T-helper 17 cell (primary cell): ENCODE results near the gene EMC9. TPM values are rescaled to one million over a fixed set of nuclear protein-coding genes. Genes with fewer than 3 reads are reported as not detected.

Source experiments
- ATAC-seq: fragments of 150-1000 bp; cut with Tn5 transposase; 2 replicates; pipeline ENCODE4 v1.10.0; 2021; ENCODE audit warnings: mild to moderate bottlenecking, moderate library complexity
- DNase-seq, 3 donors: peaks; one replicate each; pipeline versions ENCODE4 v3.0.0 to v3.0.0-alpha.2; 2020 to 2021
- H3K9me3 ChIP-seq: one replicate; pipeline ENCODE4 v1.7.0; 2013; ENCODE audit warnings: low read length, mild to moderate bottlenecking; ENCODE audit not compliant: control insufficient read depth, poor library complexity, severe bottlenecking
- H3K27ac Mint-ChIP-seq: one replicate; pipeline ENCODE4 v1.8.0; 2022; ENCODE audit warnings: mild to moderate bottlenecking, moderate library complexity, mixed read lengths
- H3K27me3 Mint-ChIP-seq: one replicate; pipeline ENCODE4 v1.8.0; 2022; ENCODE audit warnings: mixed read lengths
- H3K36me3 Mint-ChIP-seq: one replicate; pipeline ENCODE4 v1.8.0; 2022; ENCODE audit warnings: low read depth, mixed read lengths
- H3K4me1 Mint-ChIP-seq: one replicate; pipeline ENCODE4 v1.8.0; 2022; ENCODE audit warnings: mild to moderate bottlenecking, mixed read lengths
- H3K4me3 Mint-ChIP-seq: one replicate; pipeline ENCODE4 v1.8.0; 2022; ENCODE audit warnings: mild to moderate bottlenecking, moderate library complexity, mixed read lengths
- total RNA-seq, 4 donors: library from RNA in 2 of 4; stranded (reverse) in 2 of 4; gene quantifications; one replicate each; pipeline ENCODE4 v1.2.3 and lab custom pipeline; 2022 to 2026

EMC9 gene
- total RNA-seq, 2 donors from 2014 or later: 8.3 to 9.7 TPM

- H3K9me3 ChIP-seq: no peaks in the 10 kb centered on the region
- Mint-ChIP-seq H3K27me3 (no peaks in the 10 kb centered on the region), H3K4me3 (peak overlapping the region; percentile 95), H3K4me1 (peaks cover 44% of the 10 kb centered on the region), H3K36me3 (no peaks in the 10 kb centered on the region), H3K27ac (peak overlapping the region; percentile 88)
- ATAC-seq (no peak), DNase-seq (no peak)
These were observed 4.5 kb downstream of the EMC9 start for GRCh38 chr14:24136684-24137528.

- no peaks in the 10 kb centered on the region for H3K27me3 Mint-ChIP-seq
- DNase-seq (peak; percentile 91 to 94 (median 94)), ATAC-seq (peak; percentile 98)
- no peaks in the 10 kb centered on the region for H3K36me3 Mint-ChIP-seq
- H3K4me1 Mint-ChIP-seq: peaks cover 44% of the 10 kb centered on the region
- peak within 1 kb of the TSS; percentile 88 for H3K27ac Mint-ChIP-seq
- H3K4me3 Mint-ChIP-seq: peak within 1 kb of the TSS; percentile 95
- no peaks in the 10 kb centered on the region for H3K9me3 ChIP-seq
These were observed 5.3 kb downstream of the EMC9 start, which contains the start of gene PSME1 for GRCh38 chr14:24135834-24136683. Gene PSME1, plus strand, starts transcription at chr14:24136194. Its CDS starts 69 bp downstream, at chr14:24136263.

GRCh38 chr14:24135584-24135833, 5.9 kb downstream of the EMC9 start:
- ATAC-seq: no peak
- peaks cover 41% of the 10 kb centered on the region for H3K4me1 Mint-ChIP-seq
- peaks cover under 1% of the 10 kb centered on the region for H3K36me3 Mint-ChIP-seq
- no peak for DNase-seq
- H3K27ac Mint-ChIP-seq: peak overlapping the region; percentile 86
- no peaks in the 10 kb centered on the region for H3K9me3 ChIP-seq
- H3K27me3 Mint-ChIP-seq: no peaks in the 10 kb centered on the region
- peak overlapping the region; percentile 95 for H3K4me3 Mint-ChIP-seq

GRCh38 chr14:24133735-24134134, 7.7 kb downstream of the EMC9 start:
- no peaks in the 10 kb centered on the region for H3K9me3 ChIP-seq
- DNase-seq: no peak
- Mint-ChIP-seq H3K4me1 (peaks cover 33% of the 10 kb centered on the region), H3K36me3 (peaks cover 2% of the 10 kb centered on the region), H3K27me3 (no peaks in the 10 kb centered on the region), H3K4me3 (no peak overlapping the region), H3K27ac (peak overlapping the region; percentile 85)
- no peak for ATAC-seq

GRCh38 chr14:24132976-24133375, 8.4 kb downstream of the EMC9 start:
- no peaks in the 10 kb centered on the region for H3K9me3 ChIP-seq
- Mint-ChIP-seq H3K27ac (peak overlapping the region; percentile 85), H3K4me3 (peak overlapping the region; percentile 70), H3K36me3 (peaks cover 2% of the 10 kb centered on the region), H3K4me1 (peaks cover 30% of the 10 kb centered on the region), H3K27me3 (no peaks in the 10 kb centered on the region)
- no peak for DNase-seq
- no peak for ATAC-seq

- H3K9me3 ChIP-seq: no peaks in the 10 kb centered on the region
- no peaks in the 10 kb centered on the region for H3K27me3 Mint-ChIP-seq
- H3K27ac Mint-ChIP-seq: peak overlapping the region; percentile 85
- peaks cover 28% of the 10 kb centered on the region for H3K4me1 Mint-ChIP-seq
- peak overlapping the region; percentile 70 for H3K4me3 Mint-ChIP-seq
- ATAC-seq (no peak), DNase-seq (no peak)
- H3K36me3 Mint-ChIP-seq: peaks cover 2% of the 10 kb centered on the region
These were observed 9.2 kb downstream of the EMC9 start for GRCh38 chr14:24132061-24132685.

- peaks cover 22% of the 10 kb centered on the region for H3K4me1 Mint-ChIP-seq
- H3K4me3 Mint-ChIP-seq: peak overlapping the region; percentile 58
- no peak overlapping the region for H3K27ac Mint-ChIP-seq
These were observed 9.8 kb downstream of the EMC9 start for GRCh38 chr14:24131549-24131966.

GRCh38 chr14:24130717-24131548, 10.5 kb downstream of the EMC9 start:
- Mint-ChIP-seq H3K27me3 (no peaks in the 10 kb centered on the region), H3K36me3 (peaks cover 2% of the 10 kb centered on the region), H3K4me3 (no peak overlapping the region), H3K4me1 (peaks cover 20% of the 10 kb centered on the region), H3K27ac (peak overlapping the region; percentile 67)
- DNase-seq (no peak), ATAC-seq (no peak)
- H3K9me3 ChIP-seq: no peaks in the 10 kb centered on the region

More at GRCh38 chr14:24131549-24131966, 9.8 kb downstream of the EMC9 start:
- ATAC-seq (no peak), DNase-seq (no peak)
- Mint-ChIP-seq H3K36me3 (peaks cover 2% of the 10 kb centered on the region), H3K27me3 (no peaks in the 10 kb centered on the region)
- H3K9me3 ChIP-seq: no peaks in the 10 kb centered on the region

- Mint-ChIP-seq H3K27ac (peak within 1 kb of the TSS; percentile 67), H3K27me3 (no peaks in the 10 kb centered on the region), H3K36me3 (peaks cover 2% of the 10 kb centered on the region), H3K4me1 (peaks cover 17% of the 10 kb centered on the region), H3K4me3 (no peak within 1 kb of the TSS)
- ATAC-seq: no peak
- DNase-seq: no peak
- H3K9me3 ChIP-seq: no peaks in the 10 kb centered on the region
These were observed 11.0 kb downstream of the EMC9 start, which contains the start of gene FITM1 for GRCh38 chr14:24130380-24130716. Gene FITM1, plus strand, starts transcription at chr14:24130659. Its CDS starts 905 bp downstream, at chr14:24131564.

GRCh38 chr14:24129410-24129998, 11.9 kb downstream of the EMC9 start:
- Mint-ChIP-seq H3K36me3 (peaks cover 2% of the 10 kb centered on the region), H3K4me1 (peaks cover 16% of the 10 kb centered on the region), H3K4me3 (no peak overlapping the region), H3K27me3 (no peaks in the 10 kb centered on the region), H3K27ac (no peak overlapping the region)
- H3K9me3 ChIP-seq: no peaks in the 10 kb centered on the region
- ATAC-seq: no peak
- DNase-seq: no peak

- Mint-ChIP-seq H3K4me3 (no peak overlapping the region), H3K27me3 (no peaks in the 10 kb centered on the region), H3K27ac (no peak overlapping the region), H3K4me1 (peaks cover 13% of the 10 kb centered on the region), H3K36me3 (peaks cover 2% of the 10 kb centered on the region)
- H3K9me3 ChIP-seq: no peaks in the 10 kb centered on the region
- ATAC-seq (no peak), DNase-seq (no peak)
These were observed 13.7 kb downstream of the EMC9 start for GRCh38 chr14:24127673-24128072.

- peaks cover 9% of the 10 kb centered on the region for H3K4me1 Mint-ChIP-seq
- ATAC-seq (no peak), DNase-seq (no peak)
- H3K36me3 Mint-ChIP-seq: peaks cover 2% of the 10 kb centered on the region
- H3K4me3 Mint-ChIP-seq: no peak overlapping the region
- no peaks in the 10 kb centered on the region for H3K27me3 Mint-ChIP-seq
- no peaks in the 10 kb centered on the region for H3K9me3 ChIP-seq
- no peak overlapping the region for H3K27ac Mint-ChIP-seq
These were observed 14.5 kb downstream of the EMC9 start for GRCh38 chr14:24126939-24127338.
